Caco-2 (cell line): ENCODE data around the gene ZFHX3. TPM values are rescaled to one million over a fixed set of nuclear protein-coding genes. Genes with fewer than 3 reads are reported as not detected.

Source experiments
- BruUV-seq: library from RNA; stranded (reverse); fragments of 400-500 nt; replicated peaks from 2 replicates; lab custom pipeline; 2021; lab: Mats Ljungman, UMichigan
- CTCF ChIA-PET: fragments of 300-600 bp; sonication (Branson Sonifier 250); formaldehyde crosslinking; loops from one replicate; lab custom pipeline; 2022; ENCODE audit warnings: antibody characterized with exemption; lab: Charles Lee
- POLR2A ChIA-PET: fragments of 300-600 bp; sonication (Branson Sonifier 250); formaldehyde crosslinking; loops from one replicate; lab custom pipeline; 2022; ENCODE audit warnings: antibody characterized with exemption; lab: Charles Lee
- DNase-seq, 2 experiments: peaks; one replicate each; pipeline versions ENCODE4 v3.0.0 to v3.0.0-alpha.2; 2020 to 2022
- H3K27me3 ChIP-seq: replicated peaks from 2 replicates; pipeline ENCODE4 v1.6.0; 2011; ENCODE audit warnings: low read length; ENCODE audit not compliant: control insufficient read depth, insufficient read depth
- H3K36me3 ChIP-seq: 2 replicates; pipeline ENCODE4 v1.5.1; 2011; ENCODE audit warnings: low read length; ENCODE audit not compliant: control insufficient read depth, insufficient read depth
- H3K4me1 ChIP-seq: fragments of 250-450 bp; sonication (Bioruptor Pico); 2 replicates; pipeline ENCODE4 v1.5.1; 2020; ENCODE audit warnings: mild to moderate bottlenecking
- H3K4me3 ChIP-seq: 2 replicates; pipeline ENCODE4 v1.5.1; 2011; ENCODE audit warnings: low read depth, mild to moderate bottlenecking, control low read depth, low read length
- H3K9me3 ChIP-seq: fragments of 250-450 bp; sonication (Bioruptor Pico); 2 replicates; pipeline ENCODE4 v1.5.1; 2020; ENCODE audit warnings: mild to moderate bottlenecking, moderate library complexity
- H3K27ac Mint-ChIP-seq: one replicate; pipeline ENCODE4 v1.8.0; 2022; ENCODE audit warnings: mixed read lengths; ENCODE audit not compliant: unreplicated experiment
- H3K27me3 Mint-ChIP-seq: one replicate; pipeline ENCODE4 v1.8.0; 2022; ENCODE audit warnings: mixed read lengths; ENCODE audit not compliant: insufficient read depth, unreplicated experiment
- H3K36me3 Mint-ChIP-seq: one replicate; pipeline ENCODE4 v1.8.0; 2022; ENCODE audit warnings: mild to moderate bottlenecking, mixed read lengths; ENCODE audit not compliant: insufficient read depth, unreplicated experiment
- H3K4me1 Mint-ChIP-seq: one replicate; pipeline ENCODE4 v1.8.0; 2022; ENCODE audit warnings: low read depth, mixed read lengths; ENCODE audit not compliant: unreplicated experiment
- H3K4me3 Mint-ChIP-seq: one replicate; pipeline ENCODE4 v1.8.0; 2022; ENCODE audit warnings: mild to moderate bottlenecking, moderate library complexity, mixed read lengths; ENCODE audit not compliant: unreplicated experiment
- H3K9me3 Mint-ChIP-seq: one replicate; pipeline ENCODE4 v1.8.0; 2022; ENCODE audit warnings: mixed read lengths; ENCODE audit not compliant: unreplicated experiment
- CTCF ChIP-seq, 2 experiments: fragments of 200-600 bp in 1 of 2; IDR thresholded peaks; 1 replicate in 1 of 2; 2 replicates in 1 of 2; pipeline versions ENCODE4 v1.5.1 to v1.8.0; 2011 to 2022; ENCODE audit warnings: antibody characterized with exemption in 1 of 2, control low read depth in 1 of 2, inconsistent platforms in 1 of 2, low read depth in 1 of 2, low read length in 1 of 2, mild to moderate bottlenecking in 1 of 2, moderate library complexity in 1 of 2; ENCODE audit not compliant: insufficient read depth in 1 of 2, severe bottlenecking in 1 of 2, unreplicated experiment in 1 of 2
- intact Hi-C: fragments of 100-400 bp; cut with micrococcal nuclease; formaldehyde crosslinking; loops from one replicate; pipeline ENCODE4 v1.10.0; 2022; ENCODE audit not compliant: unreplicated experiment
- total RNA-seq: library from RNA; stranded (reverse); gene quantifications from 2 replicates; pipeline ENCODE4 v1.2.3, GENCODE V29; 2022

Gene ZFHX3
- total RNA-seq, 1 experiment from 2014 or later, result 39.9 TPM

GRCh38 chr16:72785886-72786285 lies 262.0 kb downstream of the ZFHX3 start:
- intact Hi-C loops, result no loop called here
- Histone ChIP-seq H3K36me3 (peaks cover 5% of the 10 kb centered on the region), H3K27me3 (no peaks in the 10 kb centered on the region), H3K4me3 (no peak overlapping the region), H3K4me1 (0 out of 2 replicates have a peak, but pooled peaks cover 4% of the 10 kb centered on the region), H3K9me3 (no peaks in the 10 kb centered on the region)
- Mint-ChIP-seq H3K4me3 (no peak overlapping the region), H3K4me1 (peaks cover 12% of the 10 kb centered on the region), H3K36me3 (peaks cover 37% of the 10 kb centered on the region), H3K27me3 (no peaks in the 10 kb centered on the region), H3K9me3 (no peaks in the 10 kb centered on the region), H3K27ac (no peak overlapping the region)
- no peak for DNase-seq
- no peak for TF ChIP-seq CTCF (IDR thresholded peaks at IDR 0.05; ENCODE audit: insufficient read depth in 1 of 2, low read depth in 1 of 2, low read length in 1 of 2, severe bottlenecking in 1 of 2, unreplicated experiment in 1 of 2)
- POLR2A ChIA-PET, result no interaction called here
- CTCF ChIA-PET, result no interaction called here
- BruUV-seq, result no TSS peak

- Histone ChIP-seq H3K27me3 (no peaks in the 10 kb centered on the region), H3K4me3 (no peak overlapping the region), H3K36me3 (peaks cover 5% of the 10 kb centered on the region), H3K4me1 (0 out of 2 replicates have a peak, but pooled peaks cover 4% of the 10 kb centered on the region), H3K9me3 (no peaks in the 10 kb centered on the region)
- intact Hi-C loops, result no loop called here
- no peak for TF ChIP-seq CTCF (IDR thresholded peaks at IDR 0.05; ENCODE audit: insufficient read depth in 1 of 2, low read depth in 1 of 2, low read length in 1 of 2, severe bottlenecking in 1 of 2, unreplicated experiment in 1 of 2)
- H3K36me3 Mint-ChIP-seq, result peaks cover 37% of the 10 kb centered on the region
- BruUV-seq, result no TSS peak
- H3K4me1 Mint-ChIP-seq, result peaks cover 12% of the 10 kb centered on the region
- H3K27ac Mint-ChIP-seq, result no peak overlapping the region
- ChIA-PET CTCF (no interaction called here), POLR2A (no interaction called here)
- H3K9me3 Mint-ChIP-seq, result no peaks in the 10 kb centered on the region
- no peaks in the 10 kb centered on the region for H3K27me3 Mint-ChIP-seq
- no peak for DNase-seq
- H3K4me3 Mint-ChIP-seq, result no peak overlapping the region
These were observed 262.8 kb downstream of the ZFHX3 start for GRCh38 chr16:72785171-72785570.

GRCh38 chr16:72783716-72784318 lies 264.1 kb downstream of the ZFHX3 start:
- H3K9me3 ChIP-seq, result no peaks in the 10 kb centered on the region
- peak in 1 of 2 experiments; percentile 7 for DNase-seq
- no peak for TF ChIP-seq CTCF (IDR thresholded peaks at IDR 0.05; ENCODE audit: insufficient read depth in 1 of 2, low read depth in 1 of 2, low read length in 1 of 2, severe bottlenecking in 1 of 2, unreplicated experiment in 1 of 2)
- H3K9me3 Mint-ChIP-seq, result no peaks in the 10 kb centered on the region
- intact Hi-C loops, result loop anchor here (2.0 kb wide), 1 partner anchor 281 kb away; no protein-coding TSS in a partner anchor
- H3K27me3 Mint-ChIP-seq, result no peaks in the 10 kb centered on the region
- POLR2A ChIA-PET, result no interaction called here
- CTCF ChIA-PET, result interaction anchor here (0.6 kb wide), 2 partner anchors 514 to 1444 kb away, joined by 3 to 6 read pairs; no protein-coding TSS in a partner anchor
- no peak overlapping the region for H3K4me3 ChIP-seq
- peaks cover 37% of the 10 kb centered on the region for H3K36me3 Mint-ChIP-seq
- H3K4me1 ChIP-seq, result 0 out of 2 replicates have a peak, but pooled peaks cover 4% of the 10 kb centered on the region
- peak overlapping the region; percentile 47 for H3K27ac Mint-ChIP-seq
- peaks cover 12% of the 10 kb centered on the region for H3K4me1 Mint-ChIP-seq
- no peaks in the 10 kb centered on the region for H3K27me3 ChIP-seq
- BruUV-seq, result no TSS peak
- no peaks in the 10 kb centered on the region; the same call in 1 of the 2 replicates for H3K36me3 ChIP-seq
- no peak overlapping the region for H3K4me3 Mint-ChIP-seq
